D721Med (cell line): ENCODE data around the gene EYS.
"Not testable (repeated sequence)": the region's sequence is repeated elsewhere in the genome, so short reads cannot be mapped to it uniquely, and the experiment has no call there.

Experiments
- DNase-seq: peaks from one replicate; pipeline ENCODE4 v3.0.0; 2011; ENCODE audit warnings: low spot score; ENCODE audit not compliant: insufficient read length
- FAIRE-seq: peaks from 2 replicates; lab custom pipeline; 2011; peaks lifted over from hg19 to GRCh38; lab: Jason Lieb, UNC
- CTCF ChIP-seq: IDR thresholded peaks from 2 replicates; pipeline ENCODE4 v1.5.1; 2012; ENCODE audit warnings: mild to moderate bottlenecking, control low read depth; ENCODE audit not compliant: insufficient read depth; ENCODE audit errors: missing control alignments

The EYS gene

GRCh38 chr6:65501045-65501444 lies 206.0 kb downstream of the EYS start:
- FAIRE-seq (no peak), DNase-seq (no peak)

GRCh38 chr6:65483652-65484051 lies 223.4 kb downstream of the EYS start:
- not testable (repeated sequence) for FAIRE-seq, DNase-seq

More at GRCh38 chr6:65501045-65501444, 206.0 kb downstream of the EYS start:
- no peak for TF ChIP-seq CTCF

- DNase-seq, result no peak
- no peak for FAIRE-seq
Observed at GRCh38 chr6:65469650-65470049, 237.4 kb downstream of the EYS start.

GRCh38 chr6:65468307-65468706 lies 238.7 kb downstream of the EYS start:
- DNase-seq, result no peak
- FAIRE-seq, result no peak
- no peak for TF ChIP-seq CTCF

More at GRCh38 chr6:65469650-65470049, 237.4 kb downstream of the EYS start:
- no peak for TF ChIP-seq CTCF

DNA sequence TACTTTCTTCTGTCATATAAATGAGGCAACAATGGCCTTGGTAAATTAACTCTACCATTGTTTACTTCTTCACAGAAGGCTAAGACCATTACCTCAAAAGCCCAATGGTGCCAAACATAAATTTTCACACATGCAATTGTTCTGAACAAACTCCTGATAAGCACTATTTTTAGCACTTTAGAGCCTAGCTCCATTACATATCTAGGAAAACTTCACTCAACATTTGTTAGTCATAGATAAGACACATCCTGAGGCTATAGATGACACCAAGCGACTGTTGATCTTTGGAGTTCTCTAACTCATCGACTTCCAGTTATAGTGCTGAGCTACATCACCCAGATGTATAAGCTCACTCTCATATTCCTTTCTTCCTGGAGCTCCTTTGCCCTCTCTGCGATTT lies 245.9 kb downstream of the EYS start:
- DNase-seq, result no peak
- no peak for TF ChIP-seq CTCF
- no peak for FAIRE-seq

DNA sequence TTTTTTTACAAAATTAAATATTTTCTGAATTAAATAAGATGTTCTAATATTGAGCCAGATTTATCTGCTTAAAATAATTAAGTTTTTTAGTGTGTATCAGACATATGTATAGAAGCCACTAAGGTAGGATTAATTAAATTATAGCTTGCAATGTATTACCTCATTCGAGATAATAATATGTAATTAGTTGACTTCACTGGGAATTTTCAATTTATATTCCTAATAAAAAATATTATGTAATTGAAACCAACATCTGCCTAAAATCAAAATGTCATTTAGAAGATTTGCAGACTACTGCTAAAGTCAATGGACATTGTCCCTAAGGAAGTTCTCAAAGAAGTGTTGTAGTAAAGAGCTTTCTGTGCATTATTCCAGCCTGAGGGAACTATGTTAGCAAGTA lies 254.7 kb downstream of the EYS start:
- FAIRE-seq (no peak), DNase-seq (no peak)
- TF ChIP-seq CTCF, result no peak

GRCh38 chr6:65450451-65450850 lies 256.6 kb downstream of the EYS start:
- DNase-seq (no peak), FAIRE-seq (no peak)
- TF ChIP-seq CTCF, result no peak

GRCh38 chr6:65449926-65450325 lies 257.1 kb downstream of the EYS start:
- no peak for TF ChIP-seq CTCF
- FAIRE-seq (peak; percentile 69), DNase-seq (no peak)
